Naive B cell (primary cell): ENCODE results near the gene CUTA. TPM values are rescaled to one million over a fixed set of nuclear protein-coding genes. Genes with fewer than 3 reads are reported as not detected.

Source experiments
- ATAC-seq, 2 donors: fragments of 150-1000 bp; cut with Tn5 transposase; 2 replicates each; pipeline ENCODE4 v1.10.0; 2021; ENCODE audit warnings: low read depth in 2 of 2, mild to moderate bottlenecking in 2 of 2, moderate library complexity in 2 of 2
- DNase-seq: peaks from one replicate; pipeline ENCODE4 v3.0.0; 2022
- H3K27ac Mint-ChIP-seq, 6 donors: one replicate each; pipeline ENCODE4 v1.8.0; 2020 to 2022; ENCODE audit warnings: mild to moderate bottlenecking in 6 of 6, mixed read lengths in 6 of 6, moderate library complexity in 5 of 6, inconsistent platforms in 2 of 6
- H3K27me3 Mint-ChIP-seq, 3 donors: one replicate each; pipeline ENCODE4 v1.8.0; 2021 to 2022; ENCODE audit warnings: mixed read lengths in 3 of 3, mild to moderate bottlenecking in 1 of 3
- H3K36me3 Mint-ChIP-seq, 2 donors: one replicate each; pipeline ENCODE4 v1.8.0; 2020 to 2022; ENCODE audit warnings: mixed read lengths in 2 of 2, inconsistent platforms in 1 of 2, mild to moderate bottlenecking in 1 of 2
- H3K4me1 Mint-ChIP-seq, 3 donors: one replicate each; pipeline ENCODE4 v1.8.0; 2020 to 2022; ENCODE audit warnings: mixed read lengths in 3 of 3, inconsistent platforms in 1 of 3, mild to moderate bottlenecking in 1 of 3, moderate library complexity in 1 of 3
- H3K4me3 Mint-ChIP-seq, 8 donors: one replicate each; pipeline ENCODE4 v1.8.0; 2020 to 2022; ENCODE audit warnings: mild to moderate bottlenecking in 8 of 8, mixed read lengths in 8 of 8, moderate library complexity in 8 of 8, inconsistent platforms in 2 of 8
- H3K9me3 Mint-ChIP-seq, 7 donors: one replicate each; pipeline ENCODE4 v1.8.0; 2020 to 2022; ENCODE audit warnings: mixed read lengths in 7 of 7, mild to moderate bottlenecking in 5 of 7, inconsistent platforms in 2 of 7, moderate library complexity in 1 of 7
- polyA plus RNA-seq, 6 donors: library from polyadenylated mRNA; unstranded; fragments of 300-500 nt; fragmentation: Illumina TruSeq; gene quantifications; one replicate each; pipeline ENCODE4 v1.2.3, GENCODE V29; 2021; ENCODE audit warnings: low read depth in 6 of 6

The CUTA gene
- polyA plus RNA-seq, 6 donors from 2014 or later, result 237 to 281 (median 263) TPM

DNA sequence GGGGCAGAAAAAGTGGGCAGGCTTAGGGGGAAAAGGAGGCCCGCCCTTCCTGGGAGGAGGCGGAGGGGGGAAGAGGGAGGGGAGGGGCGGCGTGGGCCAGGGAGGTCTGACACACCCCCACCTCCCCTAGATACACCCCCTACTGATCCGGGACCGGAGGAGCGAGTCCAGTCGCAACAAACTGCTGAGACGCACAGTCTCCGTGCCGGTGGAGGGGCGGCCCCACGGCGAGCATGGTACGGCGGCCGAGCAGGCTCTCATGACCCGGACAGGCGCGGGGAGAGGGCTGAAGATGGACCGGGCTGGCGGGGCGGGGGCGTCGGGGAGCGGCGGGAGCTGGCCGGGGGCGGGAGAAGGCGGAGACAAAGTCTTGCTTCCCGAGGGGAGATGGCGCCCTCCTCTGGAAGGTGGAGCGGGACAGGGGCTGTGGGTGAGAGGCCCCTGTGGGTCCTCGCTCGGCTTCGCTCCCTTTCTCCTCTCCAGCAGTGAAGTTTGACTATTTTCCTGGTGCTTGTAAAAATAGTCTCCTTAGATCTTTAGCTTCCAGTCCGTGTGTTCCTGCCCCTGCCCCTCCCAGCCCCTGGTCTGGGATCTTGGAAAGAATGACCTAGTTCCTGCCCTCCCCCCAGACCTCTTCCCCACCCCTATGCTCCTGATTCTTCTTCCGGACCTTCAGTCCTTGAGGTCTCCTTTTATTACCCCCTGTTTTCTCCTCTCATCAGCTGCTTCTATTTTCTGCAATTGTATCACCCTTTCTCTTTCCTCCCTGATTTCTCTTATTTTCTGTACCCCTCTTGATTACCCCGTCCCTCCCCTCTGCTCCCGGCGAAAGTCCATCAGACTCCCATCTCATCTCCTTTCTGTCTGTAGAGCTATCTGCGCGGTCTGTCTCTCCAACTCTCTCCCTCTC lies 8.0 kb upstream of the CUTA start:
- Mint-ChIP-seq H3K4me1 (peaks cover 66 to 69% (median 66%) of the 10 kb centered on the region in 3 donors), H3K27ac (peak overlapping the region; percentile 94 to 99 (median 98)), H3K4me3 (peak overlapping the region; percentile 83 to 99 (median 94)), H3K9me3 (no peaks in the 10 kb centered on the region), H3K27me3 (peaks cover 0 to 8% (median 5%) of the 10 kb centered on the region in 3 donors), H3K36me3 (no peaks in the 10 kb centered on the region)
- DNase-seq, result peak; percentile 72
- peak; percentile 42 to 48 for ATAC-seq

DNA sequence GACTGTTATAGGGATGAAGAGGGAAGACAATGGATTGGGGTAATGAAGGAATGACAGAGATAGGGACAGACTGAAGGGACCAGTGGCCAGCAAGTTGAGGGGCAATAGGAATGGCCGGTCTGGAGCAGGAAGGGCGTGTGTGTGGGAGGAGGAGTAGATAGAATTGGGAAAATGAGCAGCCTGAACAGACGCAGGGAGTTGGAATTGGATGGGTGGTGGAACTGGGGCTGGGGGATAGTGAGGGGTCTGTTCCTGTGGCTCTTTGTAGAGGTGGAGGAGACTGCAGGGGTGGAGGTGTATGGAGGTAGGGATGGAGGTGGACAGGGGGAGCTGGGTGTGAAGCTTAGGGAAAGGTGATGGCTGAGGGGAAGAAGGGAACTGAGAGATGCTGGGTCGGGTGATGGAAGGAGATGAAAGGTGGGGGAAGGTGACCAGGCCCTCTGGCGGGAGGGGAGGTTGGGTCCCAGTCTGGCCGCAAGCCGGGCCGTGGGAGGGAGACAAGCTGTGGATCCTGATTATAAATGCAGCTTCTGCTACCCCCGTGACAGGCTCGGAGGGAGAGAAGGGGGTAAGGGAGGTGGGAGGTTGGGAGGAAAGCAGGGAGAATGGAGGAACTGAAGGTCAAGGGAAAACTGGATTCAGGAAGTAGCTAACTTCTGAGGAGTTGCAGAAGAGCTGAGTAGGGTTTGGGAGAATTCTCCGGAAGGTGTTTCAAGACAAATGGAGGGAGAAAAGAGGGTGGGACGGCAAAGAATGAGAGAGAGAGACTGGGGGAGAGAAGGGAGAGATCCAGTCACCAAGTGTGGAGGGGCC lies 7.2 kb upstream of the CUTA start:
- Mint-ChIP-seq H3K4me3 (peak overlapping the region; percentile 83 to 99 (median 94)), H3K36me3 (no peaks in the 10 kb centered on the region), H3K4me1 (peaks cover 57 to 63% (median 58%) of the 10 kb centered on the region in 3 donors), H3K27me3 (peaks cover 0 to 8% (median 8%) of the 10 kb centered on the region in 3 donors), H3K27ac (peak overlapping the region; percentile 94 to 99 (median 98)), H3K9me3 (no peaks in the 10 kb centered on the region)
- ATAC-seq (no peak), DNase-seq (no peak)

DNA sequence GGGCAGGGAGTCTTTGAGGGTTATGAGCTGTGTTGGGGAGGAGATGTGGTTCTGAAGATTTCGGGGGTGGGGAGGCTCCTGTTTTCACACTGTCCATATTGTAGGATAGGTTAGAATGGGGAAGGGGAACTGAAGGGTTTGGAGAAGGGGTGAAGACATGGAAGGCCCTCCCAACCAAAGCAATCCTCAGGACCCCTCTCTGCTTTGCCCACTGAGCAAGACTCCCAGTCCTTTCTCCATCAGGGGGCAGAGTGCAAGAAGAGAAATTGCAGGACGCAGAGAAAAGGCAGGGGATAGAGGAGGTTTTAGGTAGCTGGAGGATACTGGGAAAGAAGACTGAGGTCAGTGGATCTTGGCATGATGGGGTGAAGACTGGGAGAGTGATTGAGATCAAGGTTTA lies 5.9 kb upstream of the CUTA start:
- Mint-ChIP-seq H3K27me3 (peaks cover 0 to 8% (median 8%) of the 10 kb centered on the region in 3 donors), H3K36me3 (no peaks in the 10 kb centered on the region), H3K4me1 (peaks cover 45 to 59% (median 46%) of the 10 kb centered on the region in 3 donors), H3K27ac (peak overlapping the region in 4 of 6 donors; percentile 30 to 99 (median 93)), H3K4me3 (peak overlapping the region in 7 of 8 donors; percentile 65 to 99 (median 91)), H3K9me3 (no peaks in the 10 kb centered on the region)
- ATAC-seq, result no peak
- DNase-seq, result no peak

DNA sequence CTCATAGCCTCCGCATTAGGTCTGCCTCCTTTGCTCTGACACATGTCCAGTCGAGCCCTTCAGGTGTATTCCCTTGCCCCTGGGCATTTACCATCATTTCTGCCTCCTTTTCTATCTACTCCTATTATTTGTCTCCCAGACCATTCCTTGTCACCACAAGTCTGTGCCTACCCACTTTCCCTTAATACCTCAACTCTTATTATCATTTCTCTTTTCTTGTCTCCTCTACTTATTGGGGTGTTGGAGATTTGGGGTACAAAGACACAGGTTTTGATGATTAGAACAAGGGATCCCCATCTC lies 3.4 kb upstream of the CUTA start:
- H3K27ac Mint-ChIP-seq, result peak overlapping the region in 2 of 6 donors; percentile 1 to 48
- H3K4me1 Mint-ChIP-seq, result peaks cover 44 to 62% (median 48%) of the 10 kb centered on the region in 3 donors
- peak overlapping the region in 1 of 8 donors; percentile 70 for H3K4me3 Mint-ChIP-seq

DNA sequence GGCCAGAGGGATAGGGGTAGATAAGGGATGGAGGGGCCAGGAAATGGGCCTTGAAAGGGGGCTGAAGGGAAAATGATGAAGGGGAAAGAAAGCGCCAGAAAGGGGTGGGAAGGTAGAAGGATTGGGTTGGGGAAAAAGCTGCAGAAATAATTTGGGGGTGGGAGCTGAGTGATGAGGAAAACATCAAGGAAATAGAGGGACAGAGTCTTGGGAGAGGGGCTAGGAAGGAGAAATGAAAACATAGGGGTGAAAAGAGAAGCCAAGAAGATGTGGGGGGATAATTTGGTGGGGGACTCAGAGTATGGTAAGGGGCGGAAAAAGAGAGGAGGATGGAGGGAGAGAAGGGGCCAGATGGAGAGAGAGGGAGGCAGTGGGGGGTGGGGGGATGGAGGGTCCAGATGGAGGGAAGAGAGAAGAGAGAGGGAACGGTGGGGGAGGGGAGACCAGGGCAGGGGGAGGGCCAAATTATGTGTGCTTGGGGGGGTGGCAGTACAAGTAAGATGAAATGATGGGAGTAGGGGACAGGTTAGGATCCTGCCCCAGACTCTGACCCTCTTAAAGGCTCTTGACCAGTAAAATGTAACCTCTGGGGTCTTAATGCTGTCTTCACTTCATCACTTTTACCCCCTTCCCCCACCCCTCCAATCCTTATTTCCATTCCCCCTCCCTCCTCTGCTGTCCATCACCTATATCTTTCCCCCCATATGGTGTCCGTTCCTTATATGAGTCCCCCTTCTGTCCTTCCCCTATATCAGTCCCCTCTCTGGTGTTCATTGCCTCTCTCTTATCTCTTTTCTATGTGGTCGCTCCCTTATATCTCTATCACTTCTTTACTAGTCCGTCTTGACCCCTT lies 2.8 kb upstream of the CUTA start:
- Mint-ChIP-seq H3K27ac (peak overlapping the region in 3 of 6 donors; percentile 1 to 48 (median 19)), H3K27me3 (peaks cover 4 to 12% (median 8%) of the 10 kb centered on the region in 3 donors), H3K9me3 (no peaks in the 10 kb centered on the region), H3K36me3 (peaks cover 0 to 12% of the 10 kb centered on the region in 2 donors), H3K4me3 (peak overlapping the region in 1 of 8 donors; percentile 70), H3K4me1 (peaks cover 45 to 63% (median 50%) of the 10 kb centered on the region in 3 donors)
- DNase-seq (no peak), ATAC-seq (no peak)

More for the DNA sequence above, 3.4 kb upstream of the CUTA start:
- Mint-ChIP-seq H3K27me3 (peaks cover 4 to 12% (median 8%) of the 10 kb centered on the region in 3 donors), H3K9me3 (no peaks in the 10 kb centered on the region), H3K36me3 (peaks cover 0 to 6% of the 10 kb centered on the region in 2 donors)
- no peak for ATAC-seq
- DNase-seq, result no peak

DNA sequence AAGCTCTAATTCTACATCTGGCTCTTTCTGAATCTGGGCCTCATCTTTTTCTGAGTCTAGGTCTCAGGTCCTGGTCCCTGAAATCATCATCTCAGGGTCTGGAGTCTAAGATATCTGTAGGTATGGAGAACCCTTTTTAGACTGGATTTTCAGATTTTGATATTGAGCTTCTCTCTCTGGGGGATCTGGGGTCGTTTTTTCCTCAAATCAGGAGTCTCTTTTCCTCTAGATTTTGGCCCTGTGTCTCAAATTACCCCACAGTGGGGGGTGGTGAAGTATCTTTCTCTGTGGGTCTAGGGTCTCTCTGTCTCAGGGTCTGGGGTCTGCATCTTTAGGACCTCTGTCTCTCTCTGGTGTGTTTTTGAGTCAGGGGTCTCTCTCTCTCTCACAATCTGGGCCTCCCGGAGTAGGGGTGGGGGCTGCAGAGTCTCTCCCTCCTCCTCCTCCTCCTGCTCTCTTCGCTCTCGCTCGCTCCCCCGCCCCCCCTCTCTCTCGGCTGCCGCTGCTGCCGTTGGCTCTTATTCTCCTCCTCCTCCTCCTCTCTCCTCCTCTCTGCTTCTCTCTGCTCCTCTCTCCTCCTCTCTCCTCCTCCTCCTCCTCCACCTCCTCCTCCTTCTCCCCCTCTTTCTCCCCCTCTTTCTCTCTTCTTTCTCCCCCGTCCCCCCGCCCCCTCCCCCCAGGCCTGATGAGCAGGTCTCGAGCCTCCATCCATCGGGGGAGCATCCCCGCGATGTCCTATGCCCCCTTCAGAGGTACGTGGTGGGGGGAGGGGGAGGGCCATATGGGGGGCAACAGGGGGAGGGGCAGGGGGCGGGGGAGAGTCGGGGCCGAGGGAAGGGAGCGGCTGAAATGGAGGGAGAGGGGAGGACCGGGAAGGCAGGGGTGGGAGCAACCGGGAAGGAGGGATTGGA lies 1.9 kb upstream of the CUTA start, which contains the start of gene SYNGAP1:
Gene SYNGAP1 (plus strand): TSS at position 486 of the 911 bp plus-strand sequence. CDS start 200 bp downstream, at position 686.
- H3K27me3 Mint-ChIP-seq, result peaks cover 4 to 12% (median 8%) of the 10 kb centered on the region in 3 donors
- no peak for DNase-seq
- H3K4me3 Mint-ChIP-seq, result peak within 1 kb of the TSS in 7 of 8 donors; percentile 25 to 85 (median 75)
- peaks cover 45 to 61% (median 49%) of the 10 kb centered on the region in 3 donors for H3K4me1 Mint-ChIP-seq
- peaks cover 0 to 18% of the 10 kb centered on the region in 2 donors for H3K36me3 Mint-ChIP-seq
- peak within 1 kb of the TSS; percentile 19 to 99 (median 89) for H3K27ac Mint-ChIP-seq
- ATAC-seq, result no peak
- no peaks in the 10 kb centered on the region for H3K9me3 Mint-ChIP-seq

DNA sequence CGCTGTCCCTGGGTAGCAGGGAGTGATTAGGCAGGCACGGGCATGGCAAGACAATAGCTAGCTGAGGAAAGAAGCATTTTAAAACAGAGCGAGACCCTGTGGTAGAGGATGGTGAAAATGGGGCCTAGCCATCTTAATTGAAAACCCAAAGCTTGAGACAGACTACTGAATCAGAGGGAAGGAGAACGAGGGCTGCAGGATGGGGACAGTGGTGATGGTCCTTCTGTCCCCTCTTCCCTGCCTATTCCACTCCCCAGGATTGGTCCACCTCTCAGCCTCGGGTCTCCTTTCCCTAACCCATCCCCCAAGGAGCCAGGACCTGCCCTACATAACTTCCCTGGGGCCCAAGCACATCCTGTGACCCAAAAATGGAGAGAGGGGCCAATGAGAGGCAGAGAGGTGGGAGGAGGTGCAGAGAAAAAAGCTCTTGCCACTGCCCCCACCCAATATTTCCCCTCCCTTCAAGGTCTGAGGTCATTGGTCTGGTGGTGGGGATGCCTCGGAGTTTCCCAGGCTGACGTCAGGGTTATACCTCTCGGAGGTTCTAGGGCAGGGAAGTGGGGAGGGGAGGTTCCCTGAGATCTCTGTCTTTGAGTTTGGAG lies 884 bp upstream of the CUTA start:
- peaks cover 0 to 28% of the 10 kb centered on the region in 2 donors for H3K36me3 Mint-ChIP-seq
- DNase-seq (no peak), ATAC-seq (no peak)
- H3K27ac Mint-ChIP-seq, result peak overlapping the region; percentile 98 to 99 (median 98)
- H3K9me3 Mint-ChIP-seq, result no peaks in the 10 kb centered on the region
- peaks cover 45 to 61% (median 49%) of the 10 kb centered on the region in 3 donors for H3K4me1 Mint-ChIP-seq
- H3K4me3 Mint-ChIP-seq, result peak overlapping the region; percentile 84 to 95 (median 92)
- H3K27me3 Mint-ChIP-seq, result peaks cover 4 to 12% (median 8%) of the 10 kb centered on the region in 3 donors

DNA sequence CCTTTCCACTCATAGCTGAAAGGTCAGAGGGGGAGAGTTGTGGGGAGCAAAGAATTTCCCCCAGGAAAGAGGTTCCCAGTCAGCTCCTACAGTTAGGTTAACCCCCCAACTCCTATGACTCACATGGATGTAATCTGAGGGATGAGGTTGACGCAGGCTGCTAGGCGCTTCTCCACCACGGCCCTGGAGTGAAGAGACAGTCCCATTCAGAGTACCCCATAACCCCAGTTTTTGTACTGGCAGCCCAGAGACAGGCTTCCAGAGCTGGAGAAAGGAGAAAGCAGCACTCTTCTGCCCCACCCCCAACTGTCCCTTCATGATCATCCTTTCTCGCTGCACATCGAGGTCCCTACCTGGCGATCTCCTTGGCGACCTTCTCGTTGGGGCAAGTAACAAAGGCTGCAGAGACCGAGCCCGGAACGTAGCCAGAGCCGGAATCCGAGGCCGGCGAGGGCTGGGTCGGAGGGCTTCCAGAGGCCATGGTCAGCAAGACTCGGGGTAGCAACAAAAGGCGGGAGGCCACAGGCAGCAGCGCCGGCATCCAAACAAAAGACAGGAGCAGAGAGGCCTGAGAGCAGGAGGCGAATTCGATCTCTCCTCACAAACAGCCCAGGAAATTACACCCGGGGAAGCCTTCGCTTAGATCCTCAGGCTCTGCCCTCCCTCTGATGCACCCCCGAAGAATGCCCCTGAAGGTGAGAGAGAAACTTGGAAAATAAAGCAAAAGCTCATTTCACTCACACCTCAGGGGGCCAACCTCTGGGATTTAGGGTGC lies 592 bp downstream of the CUTA start:
- Mint-ChIP-seq H3K4me3 (peak overlapping the region; percentile 84 to 95 (median 92)), H3K4me1 (peaks cover 57 to 73% (median 59%) of the 10 kb centered on the region in 3 donors), H3K9me3 (no peaks in the 10 kb centered on the region), H3K27ac (peak overlapping the region; percentile 98 to 99 (median 98)), H3K27me3 (peaks cover 4 to 12% (median 8%) of the 10 kb centered on the region in 3 donors), H3K36me3 (peaks cover 0 to 38% of the 10 kb centered on the region in 2 donors)
- ATAC-seq (no peak), DNase-seq (no peak)

DNA sequence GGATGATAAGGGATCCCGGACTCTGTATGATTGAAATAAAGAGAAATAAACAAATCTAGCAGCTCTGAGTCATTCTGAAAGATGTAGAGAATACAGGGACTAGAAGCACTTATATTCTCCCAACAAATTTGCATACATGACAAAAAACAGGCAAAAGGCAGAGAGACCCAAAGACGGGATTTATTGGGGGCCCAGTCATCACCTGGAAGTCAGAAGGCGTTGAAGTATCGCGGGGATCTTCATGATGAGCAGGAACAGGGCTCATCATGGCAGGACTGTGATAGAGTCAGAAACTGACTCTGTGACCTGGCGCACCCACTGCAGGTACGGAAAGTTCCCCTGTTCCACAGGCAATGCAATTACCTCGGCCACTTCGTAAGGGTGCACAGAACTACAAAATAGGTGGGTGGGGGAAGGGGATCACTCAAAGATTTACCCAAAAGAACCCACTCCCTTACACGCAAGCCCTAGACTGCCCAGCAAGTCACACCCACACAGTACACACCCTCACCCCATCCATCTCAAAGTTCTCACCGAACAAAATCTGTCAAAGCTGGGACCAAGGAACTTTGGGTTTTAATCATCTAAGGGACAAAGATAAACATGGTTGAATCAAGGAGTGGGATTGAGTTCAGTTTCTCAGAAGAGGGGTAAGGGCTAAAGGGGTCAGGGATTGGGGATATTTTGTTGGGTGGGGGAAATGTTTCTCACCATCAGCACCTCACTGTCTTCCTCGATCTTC lies 1.4 kb downstream of the CUTA start:
- no peak for DNase-seq
- Mint-ChIP-seq H3K36me3 (peaks cover 0 to 38% of the 10 kb centered on the region in 2 donors), H3K9me3 (no peaks in the 10 kb centered on the region), H3K27me3 (peaks cover 4 to 10% (median 8%) of the 10 kb centered on the region in 3 donors), H3K27ac (peak overlapping the region; percentile 69 to 99 (median 98)), H3K4me1 (peaks cover 61 to 79% (median 62%) of the 10 kb centered on the region in 3 donors), H3K4me3 (peak overlapping the region; percentile 84 to 95 (median 92))
- no peak for ATAC-seq

DNA sequence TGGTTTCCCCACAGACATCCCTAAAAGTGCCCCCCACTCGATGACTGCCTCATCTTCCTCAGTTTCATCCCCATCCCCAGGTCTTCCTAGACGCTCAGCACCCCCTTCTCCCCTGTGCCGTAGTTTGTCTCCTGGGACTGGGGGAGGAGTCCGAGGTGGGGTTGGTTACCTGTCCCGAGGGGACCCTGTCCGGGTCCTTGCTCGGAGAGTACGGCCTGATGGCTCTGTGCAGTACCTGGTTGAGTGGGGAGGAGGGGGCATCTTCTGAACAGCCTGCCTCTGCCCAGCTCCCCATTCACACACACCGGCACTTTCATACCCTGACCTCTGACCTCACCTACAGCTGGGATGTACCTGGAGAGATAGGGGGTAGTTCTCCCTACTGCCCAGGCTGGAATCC lies 2.1 kb downstream of the CUTA start:
- peaks cover 2 to 4% (median 4%) of the 10 kb centered on the region in 3 donors for H3K27me3 Mint-ChIP-seq

More for the DNA sequence above, 2.1 kb downstream of the CUTA start:
- Mint-ChIP-seq H3K9me3 (no peaks in the 10 kb centered on the region), H3K4me1 (peaks cover 64 to 82% (median 67%) of the 10 kb centered on the region in 3 donors), H3K36me3 (peaks cover 0 to 38% of the 10 kb centered on the region in 2 donors), H3K27ac (peak overlapping the region in 5 of 6 donors; percentile 27 to 99 (median 98)), H3K4me3 (peak overlapping the region in 7 of 8 donors; percentile 23 to 89 (median 53))
- DNase-seq (no peak), ATAC-seq (no peak)
